SK-N-SH (cell line): ENCODE data around the gene CRIP2. TPM values are rescaled to one million over a fixed set of nuclear protein-coding genes. Genes with fewer than 3 reads are reported as not detected.

Experiments used
- CTCF ChIA-PET: fragments of 300-600, 350-600 bp; formaldehyde crosslinking; extraction: SDS; loops from one replicate; lab custom pipeline; 2021; lab: Yijun Ruan, JAX
- POLR2A ChIA-PET: fragments of 350-600 bp; sonication (Branson Sonifier 250); formaldehyde crosslinking; extraction: SDS; loops from one replicate; lab custom pipeline; 2020; ENCODE audit warnings: antibody characterized with exemption, inconsistent platforms; lab: Yijun Ruan, JAX
- DNase-seq: peaks from one replicate; pipeline ENCODE4 v3.0.0; 2012
- H2AFZ ChIP-seq: fragments of 200-600 bp; sonication (generic); 2 replicates; pipeline ENCODE4 v1.8.1; 2016; ENCODE audit warnings: antibody characterized with exemption, mild to moderate bottlenecking, low read depth
- H3F3A ChIP-seq: fragments of 200-600 bp; sonication (generic); replicated peaks from 2 replicates; pipeline ENCODE3; 2016; ENCODE audit warnings: antibody characterized with exemption, mild to moderate bottlenecking; ENCODE audit not compliant: insufficient read depth
- H3K27ac ChIP-seq, 2 experiments: fragments of 200-500 bp in 1 of 2; fragments of 200-600 bp in 1 of 2; sonication (Bioruptor generic) in 1 of 2; sonication (generic), shearing (Covaris generic) in 1 of 2; 2 replicates each; pipeline versions ENCODE4 v1.5.1 to v1.6.1; 2014 to 2016; ENCODE audit warnings: low read depth in 2 of 2, inconsistent platforms in 1 of 2, low read length in 1 of 2, mild to moderate bottlenecking in 1 of 2, mixed read lengths in 1 of 2
- H3K27me3 ChIP-seq: fragments of 200-600 bp; sonication (generic), shearing (Covaris generic); 2 replicates; pipeline ENCODE4 v1.6.1; 2016; ENCODE audit warnings: mixed run types; ENCODE audit not compliant: insufficient read depth
- H3K36me3 ChIP-seq, 2 experiments: fragments of 200-500 bp in 1 of 2; fragments of 200-600 bp in 1 of 2; sonication (Bioruptor generic) in 1 of 2; sonication (generic) in 1 of 2; replicated peaks in 1 of 2; 2 replicates each; pipeline versions ENCODE3 to v1.5.1; 2014 to 2016; ENCODE audit warnings: low read length in 1 of 2, mild to moderate bottlenecking in 1 of 2; ENCODE audit not compliant: insufficient read depth in 2 of 2, control insufficient read depth in 1 of 2
- H3K4me1 ChIP-seq, 2 experiments: fragments of 200-500 bp in 1 of 2; fragments of 200-600 bp in 1 of 2; sonication (Bioruptor generic) in 1 of 2; sonication (generic), shearing (Covaris generic) in 1 of 2; 2 replicates each; pipeline versions ENCODE4 v1.5.1 to v1.6.1; 2014 to 2016; ENCODE audit warnings: low read depth in 1 of 2, low read length in 1 of 2, mixed run types in 1 of 2; ENCODE audit not compliant: insufficient read depth in 2 of 2, control insufficient read depth in 1 of 2
- H3K4me2 ChIP-seq: fragments of 200-600 bp; sonication (generic), shearing (Covaris generic); 2 replicates; pipeline ENCODE4 v1.6.1; 2017; ENCODE audit warnings: mixed run types
- H3K4me3 ChIP-seq, 2 experiments: fragments of 200-500 bp in 1 of 2; fragments of 200-600 bp in 1 of 2; sonication (Bioruptor generic) in 1 of 2; sonication (generic), shearing (Covaris generic) in 1 of 2; 2 replicates each; pipeline versions ENCODE4 v1.5.1 to v1.8.1; 2014 to 2016; ENCODE audit warnings: low read depth in 2 of 2, inconsistent platforms in 1 of 2, low read length in 1 of 2, mild to moderate bottlenecking in 1 of 2, mixed read lengths in 1 of 2, moderate library complexity in 1 of 2
- H3K79me2 ChIP-seq: fragments of 200-600 bp; sonication (generic); 2 replicates; pipeline ENCODE4 v1.8.1; 2017; ENCODE audit warnings: mild to moderate bottlenecking; ENCODE audit not compliant: insufficient read depth
- H3K9ac ChIP-seq: fragments of 200-600 bp; sonication (generic); 2 replicates; pipeline ENCODE4 v1.6.1; 2017; ENCODE audit warnings: mixed run types
- H3K9me2 ChIP-seq: fragments of 200-600 bp; sonication (generic); 2 replicates; pipeline ENCODE4 v1.6.1; 2017; ENCODE audit warnings: mixed run types
- H3K9me3 ChIP-seq: fragments of 200-600 bp; sonication (generic); 2 replicates; pipeline ENCODE4 v1.6.1; 2017; ENCODE audit warnings: mixed run types, mild to moderate bottlenecking, moderate library complexity
- H4K20me1 ChIP-seq: fragments of 200-600 bp; sonication (generic); 2 replicates; pipeline ENCODE4 v1.6.1; 2017; ENCODE audit warnings: mild to moderate bottlenecking, mixed run types; ENCODE audit not compliant: insufficient read depth
- CHD2 ChIP-seq: fragments of 150-350 bp; IDR thresholded peaks from 2 replicates; pipeline ENCODE4 v1.6.1; 2018; ENCODE audit warnings: low read length; ENCODE audit not compliant: partially characterized antibody
- CTCF ChIP-seq: fragments of 200-600 bp; sonication (generic); IDR thresholded peaks from 2 replicates; pipeline ENCODE4 v1.6.1; 2017; ENCODE audit warnings: antibody characterized with exemption, mild to moderate bottlenecking, moderate library complexity
- ELF1 ChIP-seq: IDR thresholded peaks from 2 replicates; pipeline ENCODE4 v1.4.0; 2012
- EP300 ChIP-seq, 2 experiments: IDR thresholded peaks; 2 replicates each; pipeline versions ENCODE4 v1.4.0 to v1.6.1; 2012; ENCODE audit warnings: borderline replicate concordance in 1 of 2, low read depth in 1 of 2, low read length in 1 of 2
- EZH2phosphoT487 ChIP-seq: fragments of 200-600 bp; sonication (generic); IDR thresholded peaks from 2 replicates; pipeline ENCODE4 v1.6.1; 2017; ENCODE audit warnings: low read depth, mixed run types, mild to moderate bottlenecking, antibody characterized with exemption, moderate library complexity, borderline replicate concordance
- GABPA ChIP-seq: IDR thresholded peaks from 2 replicates; pipeline ENCODE4 v1.4.0; 2012; ENCODE audit warnings: low read depth, mild to moderate bottlenecking
- JUND ChIP-seq: IDR thresholded peaks from 2 replicates; pipeline ENCODE4 v1.4.0; 2012
- MAX ChIP-seq: IDR thresholded peaks from 2 replicates; pipeline ENCODE4 v1.4.0; 2012; ENCODE audit warnings: low read depth
- MEF2A ChIP-seq: IDR thresholded peaks from 2 replicates; pipeline ENCODE4 v1.4.0; 2012; ENCODE audit warnings: low read depth, borderline replicate concordance
- MXI1 ChIP-seq: IDR thresholded peaks from 2 replicates; pipeline ENCODE4 v1.6.1; 2012; ENCODE audit warnings: mild to moderate bottlenecking, low read depth, low read length, improper control_type of control experiment
- NFIC ChIP-seq: IDR thresholded peaks from 2 replicates; pipeline ENCODE4 v1.4.0; 2012; ENCODE audit warnings: borderline replicate concordance
- NRF1 ChIP-seq: IDR thresholded peaks from 2 replicates; pipeline ENCODE4 v1.6.1; 2012; ENCODE audit warnings: low read depth, mild to moderate bottlenecking, low read length
- POLR2AphosphoS5 ChIP-seq: IDR thresholded peaks from 2 replicates; pipeline ENCODE4 v1.6.1; 2012; ENCODE audit warnings: low read depth, low read length
- RAD21 ChIP-seq: IDR thresholded peaks from 2 replicates; pipeline ENCODE4 v1.6.1; 2012; ENCODE audit warnings: mild to moderate bottlenecking, low read length
- RCOR1 ChIP-seq: fragments of 150-350 bp; IDR thresholded peaks from 2 replicates; pipeline ENCODE4 v1.6.1; 2017; ENCODE audit warnings: antibody characterized with exemption, low read length
- SIN3A ChIP-seq: IDR thresholded peaks from 2 replicates; pipeline ENCODE4 v1.6.1; 2012; ENCODE audit warnings: low read depth, mild to moderate bottlenecking, low read length, moderate library complexity, borderline replicate concordance
- SMC3 ChIP-seq: IDR thresholded peaks from 2 replicates; pipeline ENCODE4 v1.6.1; 2012; ENCODE audit warnings: low read depth, low read length, improper control_type of control experiment
- TAF1 ChIP-seq: IDR thresholded peaks from 2 replicates; pipeline ENCODE4 v1.6.1; 2012; ENCODE audit warnings: low read depth, mild to moderate bottlenecking, low read length, moderate library complexity, borderline replicate concordance
- TCF12 ChIP-seq: IDR thresholded peaks from 2 replicates; pipeline ENCODE4 v1.4.0; 2012
- TEAD4 ChIP-seq: IDR thresholded peaks from 2 replicates; pipeline ENCODE4 v1.4.0; 2012; ENCODE audit warnings: mild to moderate bottlenecking, borderline replicate concordance; ENCODE audit not compliant: insufficient read depth
- USF2 ChIP-seq: fragments of 150-350 bp; IDR thresholded peaks from 2 replicates; pipeline ENCODE4 v1.6.1; 2017; ENCODE audit warnings: antibody characterized with exemption, low read length, low read depth, borderline replicate concordance
- YY1 ChIP-seq: IDR thresholded peaks from 2 replicates; pipeline ENCODE4 v1.4.0; 2012; ENCODE audit warnings: low read depth, mild to moderate bottlenecking
- ZBTB33 ChIP-seq: IDR thresholded peaks from 2 replicates; pipeline ENCODE4 v1.4.0; 2012; ENCODE audit warnings: low read depth, borderline replicate concordance
- WGBS: methylation state at CpG from one replicate; pipeline ENCODE4 v1.1.6; 2017; ENCODE audit warnings: low lambda C conversion rate; 5-methylcytosine and 5-hydroxymethylcytosine counted together
- polyA plus RNA-seq, 3 experiments: library from polyadenylated mRNA; depleted of rRNA; stranded (reverse); fragments of >200 nt; gene quantifications; 2 replicates each; pipeline ENCODE4 v1.2.3, GENCODE V29; 2012

The CRIP2 gene
- polyA plus RNA-seq, 1 of the 3 experiments (the other 2 are of a cell fraction) = 335 TPM

GRCh38 chr14:105468621-105469241 is 5.9 kb upstream of the CRIP2 start:
- POLR2A ChIA-PET = interaction anchor here (0.6 kb wide), 1 partner anchor 13 kb away, joined by 3 read pairs; no protein-coding TSS in a partner anchor
- 97% methylated on average over 6 of the region's 19 CpGs for WGBS
- CTCF ChIA-PET = interaction anchor here (0.8 to 8.1 kb wide), 4 partner anchors 15 to 98 kb away, joined by 3 to 137 read pairs (median 34); partner anchors contain the start of genes CRIP1 and TEDC1

GRCh38 chr14:105469456-105470349 is 4.9 kb upstream of the CRIP2 start:
- Histone ChIP-seq H3K27me3 (no peaks in the 10 kb centered on the region), H3K79me2 (no peaks in the 10 kb centered on the region), H3K4me2 (no peak overlapping the region), H3F3A (peaks cover 3% of the 10 kb centered on the region), H3K4me1 (peaks cover 5 to 71% of the 10 kb centered on the region in 2 experiments; a peak in 3 of 4 replicates), H4K20me1 (no peaks in the 10 kb centered on the region), H2AFZ (no peak overlapping the region), H3K36me3 (peaks cover under 1 to 46% of the 10 kb centered on the region in 2 experiments), H3K9ac (no peak overlapping the region), H3K9me3 (no peaks in the 10 kb centered on the region), H3K27ac (peak overlapping the region in 1 of 2 experiments; percentile 99; a peak in 2 of 4 replicates), H3K4me3 (no peak overlapping the region), H3K9me2 (no peaks in the 10 kb centered on the region)
- DNase-seq = no peak
- ChIA-PET POLR2A (interaction anchor here (0.6 to 3.2 kb wide), 4 partner anchors 11 to 47 kb away, joined by 3 to 16 read pairs (median 4); no protein-coding TSS in a partner anchor), CTCF (interaction anchor here (0.9 to 8.1 kb wide), 9 partner anchors 14 to 99 kb away, joined by 3 to 137 read pairs (median 25); partner anchors contain the start of genes CRIP1 and TEDC1)
- WGBS = 96% methylated on average over 47 of the region's 54 CpGs
- TF ChIP-seq SMC3 (no peak), GABPA (no peak), MAX (no peak), CTCF (no peak), USF2 (no peak), POLR2AphosphoS5 (no peak), YY1 (no peak), EP300 (IDR thresholded peaks at IDR 0.05; ENCODE audit: borderline replicate concordance in 1 of 2, low read depth in 1 of 2, low read length in 1 of 2) (no peak), NRF1 (no peak), ZBTB33 (no peak), TAF1 (no peak), CHD2 (no peak), TCF12 (no peak), RAD21 (no peak), NFIC (no peak)

More at GRCh38 chr14:105468621-105469241, 5.9 kb upstream of the CRIP2 start:
- no peaks in the 10 kb centered on the region for H3K79me2 ChIP-seq
- TF ChIP-seq TEAD4 (no peak), RCOR1 (no peak), SMC3 (no peak), CHD2 (no peak), MEF2A (no peak), MXI1 (no peak), TCF12 (no peak), EZH2phosphoT487 (no peak), ELF1 (no peak), POLR2AphosphoS5 (no peak), JUND (no peak), GABPA (no peak), NFIC (no peak), SIN3A (no peak), NRF1 (no peak)
- H3K4me2 ChIP-seq = no peak overlapping the region
- no peaks in the 10 kb centered on the region for H3K27me3 ChIP-seq
- peak overlapping the region in 1 of 2 experiments; percentile 43; a peak in 1 of 4 replicates for H3K27ac ChIP-seq
- no peaks in the 10 kb centered on the region for H3K9me3 ChIP-seq
- no peak overlapping the region for H3K9ac ChIP-seq
- no peak overlapping the region for H3K4me3 ChIP-seq
- H3K9me2 ChIP-seq = no peaks in the 10 kb centered on the region
- H2AFZ ChIP-seq = no peak overlapping the region
- DNase-seq = no peak
- H4K20me1 ChIP-seq = no peaks in the 10 kb centered on the region
- H3K36me3 ChIP-seq = peaks cover 4 to 54% of the 10 kb centered on the region in 2 experiments
- H3F3A ChIP-seq = peaks cover 3% of the 10 kb centered on the region
- H3K4me1 ChIP-seq = peaks cover 5 to 69% of the 10 kb centered on the region in 2 experiments; a peak in 3 of 4 replicates
